ENCODE data around the gene SLC35F1. TPM values are rescaled to one million over a fixed set of nuclear protein-coding genes. Genes with fewer than 3 reads are reported as not detected.

Gene SLC35F1
- total RNA-seq, 1 donor from 2014 or later, result 24.3 TPM

GRCh38 chr6:118240878-118241528 lies 333.9 kb downstream of the SLC35F1 start:
- H3K27me3 ChIP-seq, result no peaks in the 10 kb centered on the region
- no peak overlapping the region for H3K27ac ChIP-seq
- H3K79me2 ChIP-seq (ENCODE audit: low read depth), result no peaks in the 10 kb centered on the region
- DNase-seq (ENCODE audit: low spot score), result no peak
- no peaks in the 10 kb centered on the region for H3K4me1 ChIP-seq
- no peaks in the 10 kb centered on the region for H3K36me3 ChIP-seq
- H3K4me3 Mint-ChIP-seq, result no peak overlapping the region
- H3K27ac Mint-ChIP-seq, result no peak overlapping the region
- peaks cover 2% of the 10 kb centered on the region for H3K27me3 Mint-ChIP-seq (ENCODE audit: insufficient read depth, low read depth)
- no peak overlapping the region for H3K9ac ChIP-seq
- H2AFZ ChIP-seq (replicated peaks), result no peak overlapping the region
- H3K9me3 ChIP-seq (ENCODE audit: low read depth), result no peaks in the 10 kb centered on the region
- H3K36me3 Mint-ChIP-seq, result peaks cover 14% of the 10 kb centered on the region
- H3F3A ChIP-seq (ENCODE audit: low read depth), result no peaks in the 10 kb centered on the region
- TF ChIP-seq EZH2phosphoT487 (IDR thresholded peaks at IDR 0.05) (no peak), CTCF (IDR thresholded peaks at IDR 0.05) (no peak), EZH2 (IDR thresholded peaks at IDR 0.05) (no peak)
- H3K4me3 ChIP-seq, result no peak overlapping the region
- no peak overlapping the region for H3K4me2 ChIP-seq
- H4K20me1 ChIP-seq (ENCODE audit: low read depth), result no peaks in the 10 kb centered on the region
- no peaks in the 10 kb centered on the region for H3K9me3 Mint-ChIP-seq
- H3K4me1 Mint-ChIP-seq, result peaks cover 7% of the 10 kb centered on the region

GRCh38 chr6:118246406-118246805 lies 339.3 kb downstream of the SLC35F1 start:
- H3K36me3 ChIP-seq, result no peaks in the 10 kb centered on the region
- no peak for DNase-seq (ENCODE audit: low spot score)
- H3K27ac ChIP-seq, result no peak overlapping the region
- H2AFZ ChIP-seq (replicated peaks), result no peak overlapping the region
- H3K4me3 ChIP-seq, result no peak overlapping the region
- no peaks in the 10 kb centered on the region for H3F3A ChIP-seq (ENCODE audit: low read depth)
- TF ChIP-seq CTCF (IDR thresholded peaks at IDR 0.05), result no peak
- H3K4me1 Mint-ChIP-seq, result peaks cover 10% of the 10 kb centered on the region
- H3K9me3 ChIP-seq (ENCODE audit: low read depth), result no peaks in the 10 kb centered on the region
- H3K4me3 Mint-ChIP-seq, result no peak overlapping the region
- H4K20me1 ChIP-seq (ENCODE audit: low read depth), result no peaks in the 10 kb centered on the region
- peaks cover 11% of the 10 kb centered on the region for H3K36me3 Mint-ChIP-seq
- no peak overlapping the region for H3K27ac Mint-ChIP-seq
- H3K4me1 ChIP-seq, result no peaks in the 10 kb centered on the region
- peaks cover 2% of the 10 kb centered on the region for H3K9me3 Mint-ChIP-seq
- H3K9ac ChIP-seq, result no peak overlapping the region
- no peaks in the 10 kb centered on the region for H3K27me3 Mint-ChIP-seq (ENCODE audit: insufficient read depth, low read depth)
- H3K27me3 ChIP-seq, result no peaks in the 10 kb centered on the region
- no peaks in the 10 kb centered on the region for H3K79me2 ChIP-seq (ENCODE audit: low read depth)
- H3K4me2 ChIP-seq, result no peak overlapping the region

- Histone ChIP-seq H3K36me3 (no peaks in the 10 kb centered on the region), H3K4me1 (no peaks in the 10 kb centered on the region), H3K9ac (no peak overlapping the region), H3F3A (ENCODE audit: low read depth) (no peaks in the 10 kb centered on the region), H4K20me1 (ENCODE audit: low read depth) (no peaks in the 10 kb centered on the region), H3K79me2 (ENCODE audit: low read depth) (no peaks in the 10 kb centered on the region), H3K27ac (no peak overlapping the region), H3K9me3 (ENCODE audit: low read depth) (no peaks in the 10 kb centered on the region), H3K4me3 (no peak overlapping the region), H3K27me3 (no peaks in the 10 kb centered on the region), H3K4me2 (no peak overlapping the region), H2AFZ (replicated peaks) (no peak overlapping the region)
- H3K4me3 Mint-ChIP-seq, result no peak overlapping the region
- no peak for DNase-seq (ENCODE audit: low spot score)
- H3K36me3 Mint-ChIP-seq, result peaks cover 9% of the 10 kb centered on the region
- H3K27me3 Mint-ChIP-seq (ENCODE audit: insufficient read depth, low read depth), result no peaks in the 10 kb centered on the region
- H3K27ac Mint-ChIP-seq, result no peak overlapping the region
- peaks cover 2% of the 10 kb centered on the region for H3K9me3 Mint-ChIP-seq
- H3K4me1 Mint-ChIP-seq, result peaks cover 8% of the 10 kb centered on the region
- TF ChIP-seq CTCF (IDR thresholded peaks at IDR 0.05) (no peak), EZH2 (IDR thresholded peaks at IDR 0.05) (no peak), EZH2phosphoT487 (IDR thresholded peaks at IDR 0.05) (no peak)
Observed at GRCh38 chr6:118248171-118248570, 341.1 kb downstream of the SLC35F1 start.
